Measurements from ENCODE around the gene SLC46A3.
"Not testable (repeated sequence)": the region's sequence is repeated elsewhere in the genome, so short reads cannot be mapped to it uniquely, and the experiment has no call there.

The SLC46A3 gene

GRCh38 chr13:28683169-28683568, 35.6 kb downstream of the SLC46A3 start:
- not testable (repeated sequence) for DNase-seq (ENCODE audit: low spot score)

- no peak for DNase-seq (ENCODE audit: low spot score)
Observed at GRCh38 chr13:28680541-28680940, 38.2 kb downstream of the SLC46A3 start.

- DNase-seq (ENCODE audit: low spot score): no peak
Observed at GRCh38 chr13:28679628-28680027, 39.1 kb downstream of the SLC46A3 start.

DNA sequence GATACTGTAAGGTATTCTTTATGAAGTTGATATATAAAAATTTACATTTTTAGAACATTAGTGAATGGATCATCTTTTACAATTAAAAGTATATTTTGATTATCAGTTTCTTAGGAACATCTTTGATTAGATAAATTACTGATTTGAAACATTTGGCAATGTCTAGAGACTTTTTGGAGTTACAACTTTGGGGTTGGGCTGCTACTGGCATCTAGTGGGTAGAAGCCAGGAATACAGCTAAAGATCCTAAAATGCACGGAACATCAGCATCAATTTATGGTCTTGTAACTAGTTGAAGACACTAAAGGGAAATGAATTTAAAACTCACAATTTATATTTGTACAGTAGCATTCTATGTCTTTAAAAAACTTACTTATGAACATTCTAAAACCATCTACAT, 40.0 kb downstream of the SLC46A3 start:
- no peak for DNase-seq (ENCODE audit: low spot score)

DNA sequence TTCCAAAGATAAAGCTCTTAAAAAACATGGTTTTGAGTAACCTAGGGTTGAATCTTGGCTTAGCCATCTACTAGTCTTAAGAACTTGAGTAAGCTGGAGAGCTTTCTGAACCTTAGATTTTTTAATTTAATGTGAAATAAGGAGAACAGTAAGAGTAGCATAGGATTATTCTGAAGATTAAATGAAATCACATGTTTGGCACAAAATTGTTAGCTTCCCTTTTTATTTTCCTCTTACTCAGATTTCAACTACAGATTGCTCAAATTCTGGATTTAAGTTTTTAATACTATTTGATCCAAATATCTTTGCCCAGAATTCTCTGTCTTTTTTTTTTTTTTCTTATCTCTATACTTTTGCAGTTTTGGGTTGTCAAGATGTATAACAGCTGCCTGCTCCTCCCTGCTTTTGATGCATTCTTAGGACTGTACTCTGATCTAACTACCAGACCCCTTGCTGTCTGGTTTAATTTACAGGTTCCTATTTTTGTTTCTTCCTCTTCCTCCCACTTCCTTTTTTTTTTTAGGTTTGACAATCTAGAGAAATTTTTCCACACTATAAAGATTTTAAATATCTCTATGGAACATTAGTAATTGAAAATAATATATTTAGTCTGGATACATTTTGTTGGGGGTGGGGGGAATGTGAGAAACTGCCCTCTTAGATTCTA, 47.5 kb downstream of the SLC46A3 start:
- DNase-seq (ENCODE audit: low spot score): no peak

DNA sequence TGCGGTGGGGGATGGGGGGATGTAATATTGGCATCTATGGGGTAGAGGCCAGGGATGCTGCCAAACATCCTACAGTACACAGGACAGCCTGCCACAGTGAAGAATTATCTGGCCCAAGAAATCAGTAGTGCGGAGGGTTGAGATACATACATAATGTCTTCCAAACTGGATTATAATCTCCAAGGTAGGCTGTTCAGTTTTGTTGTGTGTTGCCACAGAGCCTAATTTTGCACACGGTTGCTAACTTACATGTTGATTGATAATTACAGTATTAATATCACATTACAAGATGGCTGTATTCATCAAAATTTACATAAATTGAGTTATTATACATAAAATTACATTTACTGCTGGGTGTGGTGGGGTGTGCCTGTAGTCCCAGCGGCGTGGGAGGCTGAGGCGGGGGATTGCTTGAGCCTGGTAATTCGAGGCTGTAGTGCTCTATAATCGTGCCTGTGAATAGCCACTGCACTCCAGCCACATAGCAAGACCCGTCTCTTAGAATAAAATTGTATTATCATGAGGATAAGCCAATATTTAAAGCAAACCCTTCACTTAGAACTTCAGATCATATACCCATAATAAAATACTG, 51.8 kb downstream of the SLC46A3 start:
- no peak for DNase-seq (ENCODE audit: low spot score)

DNA sequence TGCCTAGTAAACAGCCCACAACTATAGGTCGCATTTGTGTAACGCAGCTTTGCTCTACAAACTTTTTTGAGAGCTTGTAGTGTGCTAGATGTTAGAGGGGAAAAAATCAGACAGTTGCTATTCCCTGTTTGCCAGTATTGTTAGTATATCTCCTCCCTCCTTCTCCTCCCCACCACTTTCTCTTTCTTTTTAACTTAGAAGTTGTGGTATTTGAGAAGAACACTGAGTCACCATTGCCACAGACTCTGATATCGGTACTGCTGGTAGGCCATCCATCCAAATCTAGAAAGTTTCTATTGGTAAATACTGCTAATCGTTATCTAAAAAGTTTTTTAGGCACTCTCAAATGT, 59.2 kb downstream of the SLC46A3 start:
- no peak for DNase-seq (ENCODE audit: low spot score)

DNA sequence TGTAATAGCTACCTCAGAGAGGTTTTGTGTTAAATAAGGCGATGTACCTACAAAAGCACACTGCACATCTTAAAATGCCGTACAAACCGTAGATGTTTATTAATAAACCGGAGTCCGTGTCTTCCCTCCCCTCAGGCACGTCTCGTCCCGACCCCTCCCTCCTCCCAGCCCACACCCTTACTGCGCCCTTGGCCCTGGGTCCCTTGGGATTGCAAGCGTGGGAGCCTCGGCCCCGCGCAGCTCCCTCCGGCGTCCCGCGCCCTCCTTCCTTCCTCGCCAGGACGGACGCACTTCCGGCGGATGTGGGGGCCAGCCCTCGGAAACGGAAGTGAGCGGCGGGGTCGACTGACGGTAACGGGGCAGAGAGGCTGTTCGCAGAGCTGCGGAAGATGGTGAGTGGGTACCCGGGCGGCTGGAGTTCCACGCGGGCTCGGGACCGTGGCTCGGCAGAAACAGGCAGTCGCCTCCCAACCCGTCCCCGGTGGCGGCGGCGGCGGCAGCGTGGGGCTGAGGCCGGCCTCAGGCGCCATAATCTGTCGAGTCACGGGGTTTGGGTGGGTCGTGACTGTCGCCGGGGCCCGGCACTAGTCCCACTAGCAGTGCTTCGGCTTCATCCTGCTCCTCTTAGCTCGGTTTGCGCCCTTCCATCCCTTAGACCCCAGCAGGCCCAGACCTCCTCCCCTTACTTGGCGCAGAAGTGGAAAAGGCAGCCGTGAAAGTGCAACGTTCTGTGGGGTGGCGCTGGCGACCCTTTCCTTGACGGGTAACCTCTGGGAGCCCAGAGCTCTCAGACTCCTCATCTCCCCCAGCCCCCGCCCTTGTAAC, 59.8 kb downstream of the SLC46A3 start, which contains the start of gene POMP:
POMP (plus strand) TSS at position 335 of the 825 bp plus-strand sequence; CDS start at position 390, 55 bp downstream.
- peak; percentile 88 for DNase-seq (ENCODE audit: low spot score)

DNA sequence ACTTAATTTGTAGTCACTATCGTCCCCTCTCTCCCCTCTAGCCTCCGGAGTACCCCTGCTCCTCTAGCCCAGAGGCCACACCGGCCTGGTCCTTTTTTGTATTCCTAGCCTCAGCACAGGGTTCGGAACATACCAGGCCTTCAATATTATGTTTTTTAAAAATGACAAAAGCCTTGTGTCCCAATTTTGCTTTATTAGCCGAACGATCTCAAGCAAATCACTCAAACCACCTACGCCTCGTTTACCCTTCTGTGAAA, 60.3 kb downstream of the SLC46A3 start:
- DNase-seq (ENCODE audit: low spot score): peak; percentile 10

DNA sequence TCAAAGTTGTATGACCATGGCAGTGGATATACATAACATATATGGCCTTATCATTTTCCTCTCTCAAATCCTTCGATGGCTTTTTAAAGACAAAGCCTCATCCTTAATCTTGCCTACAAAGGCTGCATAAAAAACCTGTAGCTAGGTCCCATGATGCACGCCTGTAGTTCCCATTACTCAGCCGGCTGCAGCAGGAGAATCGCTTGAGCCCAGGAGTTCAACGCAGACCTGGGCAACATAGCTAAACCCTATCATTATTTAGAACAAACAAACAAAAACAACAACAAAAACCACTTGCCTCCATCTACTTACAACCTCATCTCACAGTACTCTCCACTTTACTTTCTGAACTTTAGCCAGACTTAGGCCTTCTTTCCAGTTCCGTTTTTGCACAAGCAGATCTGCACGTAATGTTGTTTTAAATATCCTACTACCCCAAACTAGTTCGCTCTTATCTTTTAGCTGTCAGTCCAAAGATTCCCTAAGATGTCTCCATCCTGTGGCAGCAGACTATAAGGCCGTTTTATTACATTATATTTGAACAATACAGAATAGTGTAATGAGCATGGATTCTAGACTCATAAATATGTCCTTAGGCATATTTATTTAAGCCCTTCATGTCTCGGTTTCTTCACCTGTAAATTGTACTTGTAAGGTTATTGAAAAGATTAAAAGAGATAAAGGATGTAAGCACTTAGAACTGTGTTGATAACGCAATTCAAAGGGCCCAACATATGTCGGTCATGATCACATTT, 60.8 kb downstream of the SLC46A3 start:
- peak; percentile 35 for DNase-seq (ENCODE audit: low spot score)

DNA sequence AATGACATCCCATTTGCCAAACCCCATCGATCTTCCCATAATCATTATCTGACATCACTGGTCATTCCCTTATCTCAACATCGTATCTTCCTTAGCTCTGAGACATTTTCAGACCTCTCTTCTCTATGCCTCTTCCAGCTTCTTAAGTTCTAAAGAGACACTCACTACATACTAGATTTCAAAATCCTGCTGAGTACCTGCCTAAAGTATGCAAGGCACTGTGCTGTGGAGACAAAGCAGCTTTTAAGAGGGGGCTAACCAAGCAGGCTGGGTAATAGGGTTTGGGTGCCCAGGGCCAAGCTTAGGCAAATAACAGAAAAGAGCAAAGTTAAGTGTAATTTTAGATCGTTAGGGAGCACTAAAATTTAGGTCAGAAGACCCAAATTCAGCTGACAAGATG, 63.2 kb downstream of the SLC46A3 start:
- no peak for DNase-seq (ENCODE audit: low spot score)

- DNase-seq (ENCODE audit: low spot score): no peak
Observed at GRCh38 chr13:28654276-28654675, 64.5 kb downstream of the SLC46A3 start.

GRCh38 chr13:28653111-28653510, 65.7 kb downstream of the SLC46A3 start:
- no peak for DNase-seq (ENCODE audit: low spot score)

DNA sequence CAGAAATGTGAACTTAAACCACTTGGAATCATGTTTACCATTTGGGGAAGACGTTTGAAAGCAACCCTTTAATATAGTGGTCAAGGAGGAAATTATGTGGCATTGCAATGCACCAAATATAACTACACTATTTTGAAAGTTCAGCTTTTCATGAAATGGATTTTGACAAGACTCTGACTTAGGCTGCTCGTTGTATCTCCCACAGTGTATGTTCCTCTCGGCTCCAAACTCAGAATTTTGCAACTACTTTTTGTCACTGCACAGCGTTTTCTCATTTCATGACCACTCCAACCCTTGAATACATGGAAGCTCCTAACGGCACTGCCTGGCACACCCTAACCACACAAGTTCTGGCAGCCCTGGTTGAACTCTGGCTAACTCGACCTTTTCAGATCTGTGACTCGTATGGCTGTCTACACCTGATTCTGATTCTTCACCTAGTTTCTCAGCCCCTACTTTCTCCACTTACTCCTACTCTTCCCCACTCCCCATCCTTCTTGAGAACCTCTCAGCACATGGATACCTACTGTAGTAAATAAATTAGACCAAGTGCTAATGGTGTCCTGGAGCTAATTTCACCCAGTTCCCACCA, 66.9 kb downstream of the SLC46A3 start:
- DNase-seq (ENCODE audit: low spot score): no peak

GRCh38 chr13:28650284-28650683, 68.5 kb downstream of the SLC46A3 start:
- DNase-seq (ENCODE audit: low spot score): no peak
